H1 (cell line): ENCODE measurements around the gene HMGB1. TPM values are rescaled to one million over a fixed set of nuclear protein-coding genes. Genes with fewer than 3 reads are reported as not detected.

Experiments used
- CTCF ChIA-PET: fragments of 300-600 bp; sonication (Branson Sonifier 250); formaldehyde crosslinking; loops from one replicate; lab custom pipeline; 2021; ENCODE audit not compliant: partially characterized antibody; lab: Charles Lee
- POLR2A ChIA-PET: fragments of 300-600 bp; sonication (Branson Sonifier 250); formaldehyde crosslinking; loops from one replicate; lab custom pipeline; 2021; ENCODE audit warnings: inconsistent platforms; ENCODE audit not compliant: partially characterized antibody; lab: Charles Lee
- DNase-seq, 2 experiments: peaks; one replicate each; pipeline versions ENCODE4 v3.0.0 to v3.0.0-alpha.2; 2010 to 2022; ENCODE audit warnings: low spot score in 2 of 2, low read depth in 1 of 2, mixed read lengths in 1 of 2
- FAIRE-seq: peaks from 2 replicates; lab custom pipeline; 2011; peaks lifted over from hg19 to GRCh38; lab: Jason Lieb, UNC
- H2AFZ ChIP-seq: 2 replicates; pipeline ENCODE4 v1.8.1; 2012; ENCODE audit warnings: low read length, inconsistent platforms
- H2AK5ac ChIP-seq: 2 replicates; pipeline ENCODE4 v1.6.1; 2013; ENCODE audit warnings: low read depth, low read length
- H2BK120ac ChIP-seq: replicated peaks from 2 replicates; pipeline ENCODE3; 2013; ENCODE audit warnings: low read depth, low read length, inconsistent platforms
- H2BK12ac ChIP-seq: 2 replicates; pipeline ENCODE4 v1.6.1; 2013; ENCODE audit warnings: low read depth, low read length
- H2BK15ac ChIP-seq: 2 replicates; pipeline ENCODE4 v1.6.1; 2013; ENCODE audit warnings: low read length
- H2BK20ac ChIP-seq: 2 replicates; pipeline ENCODE4 v1.6.1; 2013; ENCODE audit warnings: low read length
- H2BK5ac ChIP-seq: 2 replicates; pipeline ENCODE4 v1.6.1; 2013; ENCODE audit warnings: low read depth, low read length
- H3K14ac ChIP-seq: 2 replicates; pipeline ENCODE4 v1.6.1; 2013; ENCODE audit warnings: inconsistent platforms; ENCODE audit not compliant: insufficient read length
- H3K18ac ChIP-seq: 2 replicates; pipeline ENCODE4 v1.6.1; 2013; ENCODE audit warnings: low read length; ENCODE audit errors: extremely low read depth
- H3K23ac ChIP-seq: 2 replicates; pipeline ENCODE4 v1.6.1; 2013; ENCODE audit warnings: inconsistent platforms; ENCODE audit not compliant: insufficient read length
- H3K23me2 ChIP-seq: 2 replicates; pipeline ENCODE4 v1.6.1; 2013; ENCODE audit warnings: low read depth, low read length
- H3K27ac ChIP-seq: 2 replicates; pipeline ENCODE4 v1.6.1; 2011; ENCODE audit warnings: low read depth, low read length, inconsistent platforms
- H3K27me3 ChIP-seq, 4 experiments: replicated peaks in 1 of 4; 1 replicate in 1 of 4; 2 replicates in 3 of 4; pipeline versions ENCODE4 v1.6.1 to v1.8.1; 2011 to 2013; ENCODE audit warnings: low read length in 3 of 4, mild to moderate bottlenecking in 3 of 4, inconsistent platforms in 2 of 4, mixed read lengths in 2 of 4, moderate library complexity in 1 of 4; ENCODE audit not compliant: control insufficient read depth in 3 of 4, insufficient read depth in 3 of 4; ENCODE audit errors: extremely low read depth in 1 of 4
- H3K36me3 ChIP-seq, 4 experiments: 2 replicates each; pipeline versions ENCODE4 v1.6.1 to v1.8.1; 2011 to 2013; ENCODE audit warnings: mild to moderate bottlenecking in 4 of 4, low read length in 3 of 4, moderate library complexity in 2 of 4, control low read depth in 1 of 4, inconsistent platforms in 1 of 4; ENCODE audit not compliant: insufficient read depth in 4 of 4, control insufficient read depth in 2 of 4
- H3K4ac ChIP-seq: replicated peaks from 2 replicates; pipeline ENCODE3; 2013; ENCODE audit warnings: low read length, low read depth, mixed read lengths, inconsistent platforms; ENCODE audit not compliant: insufficient read length
- H3K4me1 ChIP-seq, 4 experiments: replicated peaks in 1 of 4; 1 replicate in 1 of 4; 2 replicates in 3 of 4; pipeline versions ENCODE4 v1.6.1 to v1.8.1; 2011 to 2013; ENCODE audit warnings: low read length in 3 of 4, inconsistent platforms in 2 of 4, mixed read lengths in 1 of 4; ENCODE audit not compliant: insufficient read depth in 4 of 4, control insufficient read depth in 3 of 4
- H3K4me2 ChIP-seq, 2 experiments: 2 replicates each; pipeline versions ENCODE4 v1.6.1 to v1.8.1; 2011 to 2013; ENCODE audit warnings: low read depth in 2 of 2, low read length in 2 of 2, control low read depth in 1 of 2, inconsistent platforms in 1 of 2, mild to moderate bottlenecking in 1 of 2; ENCODE audit not compliant: insufficient read depth in 1 of 2
- H3K4me3 ChIP-seq, 4 experiments: fragments of 200-600, 300-600 bp in 1 of 4; sonication (generic), shearing (Covaris generic), sonication (Bioruptor Twin) in 1 of 4; 2 replicates each; pipeline versions ENCODE4 v1.5.1 to v1.8.1; 2011 to 2016; ENCODE audit warnings: low read length in 4 of 4, low read depth in 3 of 4, control low read depth in 2 of 4, inconsistent platforms in 2 of 4, mild to moderate bottlenecking in 2 of 4, mixed read lengths in 1 of 4, moderate library complexity in 1 of 4; ENCODE audit not compliant: insufficient read depth in 2 of 4; ENCODE audit errors: extremely low read depth in 1 of 4
- H3K56ac ChIP-seq: replicated peaks from 2 replicates; pipeline ENCODE3; 2013; ENCODE audit warnings: low read depth, mild to moderate bottlenecking, mixed read lengths, low read length, inconsistent platforms; ENCODE audit not compliant: insufficient read length
- H3K79me1 ChIP-seq: 2 replicates; pipeline ENCODE4 v1.6.1; 2013; ENCODE audit warnings: low read depth, low read length, control low read depth
- H3K79me2 ChIP-seq, 2 experiments: 2 replicates each; pipeline versions ENCODE4 v1.6.1 to v1.8.1; 2012 to 2013; ENCODE audit warnings: low read length in 2 of 2, mild to moderate bottlenecking in 2 of 2, inconsistent platforms in 1 of 2; ENCODE audit not compliant: insufficient read depth in 2 of 2, control insufficient read depth in 1 of 2
- H3K9ac ChIP-seq, 4 experiments: replicated peaks in 1 of 4; 1 replicate in 1 of 4; 2 replicates in 3 of 4; pipeline versions ENCODE4 v1.6.1 to v1.8.1; 2011 to 2013; ENCODE audit warnings: low read depth in 3 of 4, low read length in 3 of 4, control low read depth in 2 of 4, mild to moderate bottlenecking in 2 of 4, moderate library complexity in 2 of 4, inconsistent platforms in 1 of 4; ENCODE audit errors: extremely low read depth in 1 of 4
- H3K9me3 ChIP-seq, 2 experiments: 2 replicates each; pipeline versions ENCODE4 v1.6.1 to v1.8.1; 2012 to 2013; ENCODE audit warnings: mild to moderate bottlenecking in 2 of 2, moderate library complexity in 2 of 2, control low read depth in 1 of 2, inconsistent platforms in 1 of 2, low read depth in 1 of 2, low read length in 1 of 2, mixed read lengths in 1 of 2; ENCODE audit not compliant: insufficient read depth in 2 of 2
- H4K20me1 ChIP-seq, 2 experiments: replicated peaks in 1 of 2; 2 replicates each; pipeline versions ENCODE3 to v1.8.1; 2011 to 2013; ENCODE audit warnings: inconsistent platforms in 2 of 2, low read length in 2 of 2, mild to moderate bottlenecking in 1 of 2; ENCODE audit not compliant: insufficient read depth in 2 of 2, control insufficient read depth in 1 of 2
- H4K5ac ChIP-seq: 2 replicates; pipeline ENCODE4 v1.6.1; 2013; ENCODE audit warnings: low read length, low read depth, mixed read lengths, inconsistent platforms; ENCODE audit not compliant: insufficient read length
- H4K8ac ChIP-seq: 2 replicates; pipeline ENCODE4 v1.8.0; 2013; ENCODE audit warnings: mild to moderate bottlenecking, moderate library complexity, low read length, inconsistent platforms; ENCODE audit not compliant: insufficient read depth; ENCODE audit errors: extremely low read depth
- H4K91ac ChIP-seq: replicated peaks from 2 replicates; pipeline ENCODE3; 2013; ENCODE audit warnings: low read length, mixed read lengths, inconsistent platforms; ENCODE audit not compliant: insufficient read length
- CBX5 ChIP-seq: fragments of 300-800, 300-1000 bp; sonication (generic); IDR thresholded peaks from 2 replicates; pipeline ENCODE4 v1.7.1; 2016; ENCODE audit warnings: antibody characterized with exemption, low read length, low read depth
- CBX8 ChIP-seq: fragments of 300-800, 300-1000 bp; sonication (generic); IDR thresholded peaks from 2 replicates; pipeline ENCODE4 v1.7.1; 2016; ENCODE audit warnings: low read depth, low read length, borderline replicate concordance
- CEBPB ChIP-seq: IDR thresholded peaks from 2 replicates; pipeline ENCODE4 v1.6.1; 2012; ENCODE audit warnings: low read depth, low read length
- HDAC2 ChIP-seq, 2 experiments: fragments of 300-600 bp in 1 of 2; sonication (generic) in 1 of 2; IDR thresholded peaks; 2 replicates each; pipeline ENCODE4 v1.6.1; 2011 to 2012; ENCODE audit warnings: low read depth in 2 of 2, low read length in 2 of 2, mild to moderate bottlenecking in 2 of 2, moderate library complexity in 2 of 2, borderline replicate concordance in 1 of 2, inconsistent platforms in 1 of 2
- JUND ChIP-seq: IDR thresholded peaks from 2 replicates; pipeline ENCODE4 v1.6.1; 2011; ENCODE audit warnings: mild to moderate bottlenecking, improper control_type of control experiment, low read length
- KDM5A ChIP-seq: fragments of 200-600 bp; IDR thresholded peaks from 2 replicates; pipeline ENCODE4 v1.7.1; 2012; ENCODE audit warnings: mild to moderate bottlenecking, low read length, inconsistent platforms, mixed read lengths
- POU5F1 ChIP-seq: IDR thresholded peaks from 2 replicates; pipeline ENCODE4 v1.6.1; 2011; ENCODE audit warnings: low read depth, mild to moderate bottlenecking, low read length, moderate library complexity
- RAD21 ChIP-seq, 2 experiments: IDR thresholded peaks in 1 of 2; conservative IDR thresholded peaks in 1 of 2; 2 replicates each; pipeline ENCODE4 v1.6.1; 2011; ENCODE audit warnings: low read depth in 2 of 2, low read length in 2 of 2, improper control_type of control experiment in 1 of 2, inconsistent platforms in 1 of 2, mild to moderate bottlenecking in 1 of 2, moderate library complexity in 1 of 2
- RBBP5 ChIP-seq: IDR thresholded peaks from 2 replicates; pipeline ENCODE4 v1.7.1; 2012; ENCODE audit warnings: low read depth, mild to moderate bottlenecking, inconsistent platforms, low read length, moderate library complexity, borderline replicate concordance
- RNF2 ChIP-seq: fragments of 200-900, 300-1000 bp; sonication (generic); IDR thresholded peaks from 2 replicates; pipeline ENCODE4 v1.7.1; 2016; ENCODE audit warnings: borderline replicate concordance, low read depth, mild to moderate bottlenecking, antibody characterized with exemption, low read length; ENCODE audit not compliant: poor library complexity, severe bottlenecking; ENCODE audit errors: missing control alignments
- SIX5 ChIP-seq: IDR thresholded peaks from 2 replicates; pipeline ENCODE4 v1.6.1; 2011; ENCODE audit warnings: mild to moderate bottlenecking, low read depth, low read length
- TAF1 ChIP-seq: IDR thresholded peaks from 2 replicates; pipeline ENCODE4 v1.6.1; 2011; ENCODE audit warnings: mild to moderate bottlenecking, low read depth, low read length
- YY1 ChIP-seq: IDR thresholded peaks from 2 replicates; pipeline ENCODE4 v1.6.1; 2011; ENCODE audit warnings: low read depth, mild to moderate bottlenecking, low read length
- WGBS, 2 experiments: shearing (Covaris generic) in 1 of 2; methylation state at CpG; one replicate each; pipeline versions ENCODE4 v1.1.6 to v1.1.7; 2013 to 2015; ENCODE audit warnings: low lambda C conversion rate in 2 of 2, mixed read lengths in 2 of 2, inconsistent platforms in 1 of 2, low coverage in 1 of 2, missing lambda C conversion rate in 1 of 2; ENCODE audit not compliant: insufficient replicate concordance in 2 of 2, insufficient coverage in 1 of 2, insufficient read length in 1 of 2; ENCODE audit errors: extremely low coverage in 1 of 2, missing lambda C conversion rate in 1 of 2; 5-methylcytosine and 5-hydroxymethylcytosine counted together
- polyA plus RNA-seq, 7 experiments: library from polyadenylated mRNA; depleted of rRNA in 3 of 7; stranded (reverse) in 5 of 7; unstranded in 2 of 7; fragments of >200 nt in 5 of 7; fragments of 200-250 nt in 2 of 7; gene quantifications; 1 replicate in 5 of 7; 2 replicates in 1 of 7; 4 replicates in 1 of 7; pipeline versions ENCODE4 v1.2.1 to v1.2.3, GENCODE V29; 2011 to 2013; ENCODE audit warnings: missing spikeins in 2 of 7, mixed read lengths in 2 of 7
- total RNA-seq: library from RNA; stranded (reverse); fragmentation: NEBNext Ultra II Directional; extraction: Animal tissue kit (Norgen Biotek cat#: 25700); gene quantifications from 2 replicates; pipeline ENCODE4 v1.2.1, GENCODE V29; 2021

HMGB1 gene
- total and polyA plus RNA-seq, 2 of the 8 experiments (the other 6 are each of a cell fraction or from before 2014, with no cell fraction given), result 123 to 776 TPM

- no peak overlapping the region for H3K4ac ChIP-seq
- no peaks in the 10 kb centered on the region for H4K20me1 ChIP-seq
- no peak overlapping the region for H3K9ac ChIP-seq
- no peak overlapping the region for H4K8ac ChIP-seq
- no peak overlapping the region for H2AK5ac ChIP-seq
- no peaks in the 10 kb centered on the region for H3K79me2 ChIP-seq
- no peak overlapping the region for H3K23ac ChIP-seq
- no peak overlapping the region for H2BK120ac ChIP-seq
- H3K27me3 ChIP-seq, result no peaks in the 10 kb centered on the region
- H4K91ac ChIP-seq, result no peak overlapping the region
- H3K4me1 ChIP-seq, result peaks cover 0 to 4% (median 3%) of the 10 kb centered on the region in 4 experiments; a peak in 6 of 7 replicates
- no peak overlapping the region for H2BK5ac ChIP-seq
- FAIRE-seq (peak; percentile 19), DNase-seq (no peak)
- H3K79me1 ChIP-seq, result no peaks in the 10 kb centered on the region
- 87% methylated on average over 3 of the region's 3 CpGs; no CpG with 5 or more reads in 1 of the 2 experiments for WGBS, 2 experiments
- no peaks in the 10 kb centered on the region for H3K9me3 ChIP-seq
- no peak overlapping the region for H3K18ac ChIP-seq
- no peak overlapping the region for H2BK15ac ChIP-seq
- no peak overlapping the region for H3K56ac ChIP-seq
- ChIA-PET CTCF (interaction anchor here (0.9 to 1.2 kb wide), 4 partner anchors 8 to 354 kb away, joined by 3 read pairs; no protein-coding TSS in a partner anchor), POLR2A (interaction anchor here (0.7 to 1.9 kb wide), 4 partner anchors 21 to 45 kb away, joined by 3 to 6 read pairs (median 5); partner anchors contain the start of gene HMGB1)
- no peak overlapping the region for H4K5ac ChIP-seq
- no peaks in the 10 kb centered on the region for H3K36me3 ChIP-seq
- no peak overlapping the region for H3K27ac ChIP-seq
- no peak overlapping the region for H2BK20ac ChIP-seq
- H3K23me2 ChIP-seq, result no peaks in the 10 kb centered on the region
- H2AFZ ChIP-seq, result peak overlapping the region; percentile 63
- H2BK12ac ChIP-seq, result no peak overlapping the region
- no peak overlapping the region for H3K14ac ChIP-seq
- H3K4me3 ChIP-seq, result no peak overlapping the region
- H3K4me2 ChIP-seq, result 0 out of 4 replicates have a peak overlapping the region, but pooled peaks have one; percentile 14 to 26
- no peak for TF ChIP-seq CEBPB
- no peak for TF ChIP-seq TAF1
- TF ChIP-seq KDM5A, result no peak
- no peak for TF ChIP-seq POU5F1
- no peak for TF ChIP-seq CBX8
- TF ChIP-seq RAD21 (IDR thresholded peaks at IDR 0.05 in 1 of 2, conservative IDR thresholded peaks at IDR 0.05 in 1 of 2; ENCODE audit: low read depth in 2 of 2, low read length in 2 of 2), result no peak
- no peak for TF ChIP-seq HDAC2 (IDR thresholded peaks at IDR 0.05; ENCODE audit: borderline replicate concordance in 1 of 2, low read depth in 2 of 2, low read length in 2 of 2)
- no peak for TF ChIP-seq SIX5
- TF ChIP-seq RNF2, result no peak
- TF ChIP-seq CBX5, result no peak
- TF ChIP-seq JUND, result no peak
- TF ChIP-seq RBBP5, result no peak
- no peak for TF ChIP-seq YY1
- TF ChIP-seq, all 59 proteins: peak for 0
Observed at GRCh38 chr13:30487075-30487470, 21.3 kb upstream of the HMGB1 start.
